Activated CD4-positive, alpha-beta T cell treated with anti-CD3 and anti-CD28 coated beads, Interleukin-2, amount 50 U/mL, for 24 hours (primary cell): ENCODE measurements around the gene TNP1.

Source experiments
- DNase-seq, 2 donors: peaks; one replicate each; pipeline ENCODE4 v3.0.0-alpha.2; 2020; ENCODE audit warnings: low read depth in 1 of 2, low spot score in 1 of 2

Gene TNP1

GRCh38 chr2:216842636-216843035, 17.2 kb downstream of the TNP1 start:
- DNase-seq: no peak

DNA sequence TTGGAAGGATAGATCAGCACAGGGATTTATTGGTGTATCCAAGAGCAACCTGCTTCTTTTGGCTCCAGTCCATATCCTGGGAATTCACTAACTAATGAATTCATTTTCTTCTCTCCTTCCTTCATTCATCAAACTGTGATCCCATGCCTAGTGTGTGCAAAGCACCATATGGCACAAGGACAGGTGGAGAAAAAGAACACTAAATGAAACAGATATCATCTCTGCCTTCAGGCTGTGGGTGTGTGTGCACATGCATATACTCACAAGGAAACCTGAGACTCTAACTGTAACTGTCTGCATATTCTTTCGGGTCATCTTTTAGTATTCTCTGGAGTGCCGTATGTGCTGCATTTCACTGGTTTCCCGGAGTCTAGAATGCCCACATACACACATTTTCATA, 20.2 kb downstream of the TNP1 start:
- DNase-seq: no peak

DNA sequence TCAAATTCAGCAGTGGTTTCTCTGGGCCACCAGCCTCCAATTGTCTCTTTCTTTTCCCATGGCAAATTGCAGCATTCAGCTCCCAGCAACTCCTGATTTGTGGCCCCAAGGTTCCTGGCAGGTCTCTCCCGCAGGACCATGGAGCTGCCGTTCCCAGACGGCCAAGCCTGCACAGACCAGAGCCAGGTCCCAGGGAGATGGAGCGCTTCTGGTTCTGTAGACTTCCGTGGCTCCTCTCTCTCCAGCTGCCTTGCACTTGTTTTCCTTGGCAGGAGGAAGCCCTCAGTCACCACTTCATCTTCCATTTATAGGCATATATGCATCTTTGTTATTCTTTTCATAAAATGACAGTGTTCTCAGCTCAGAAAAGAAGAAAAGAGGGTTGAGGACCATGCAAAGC, 21.7 kb downstream of the TNP1 start:
- no peak for DNase-seq

GRCh38 chr2:216837740-216838139, 22.1 kb downstream of the TNP1 start:
- DNase-seq: no peak

DNA sequence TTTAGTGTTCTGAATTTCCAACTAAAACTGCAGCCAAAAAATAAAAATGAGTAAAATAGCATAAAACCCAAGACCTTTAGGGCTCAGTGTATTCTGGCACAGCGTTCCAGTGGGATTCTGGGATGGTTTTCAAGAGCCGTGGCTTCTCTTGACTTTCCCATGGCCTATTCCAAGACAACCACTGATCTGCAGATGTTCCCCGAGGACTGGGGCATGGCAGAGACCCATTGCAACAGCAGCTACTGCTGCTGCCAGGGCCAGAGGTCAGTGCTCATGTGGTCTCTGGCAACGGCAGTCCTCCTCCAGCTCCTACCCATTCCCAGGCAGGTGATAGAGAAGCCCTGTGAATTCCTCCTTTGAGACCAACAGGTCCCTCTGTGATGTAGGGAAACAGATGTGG, 26.8 kb downstream of the TNP1 start:
- DNase-seq: no peak

DNA sequence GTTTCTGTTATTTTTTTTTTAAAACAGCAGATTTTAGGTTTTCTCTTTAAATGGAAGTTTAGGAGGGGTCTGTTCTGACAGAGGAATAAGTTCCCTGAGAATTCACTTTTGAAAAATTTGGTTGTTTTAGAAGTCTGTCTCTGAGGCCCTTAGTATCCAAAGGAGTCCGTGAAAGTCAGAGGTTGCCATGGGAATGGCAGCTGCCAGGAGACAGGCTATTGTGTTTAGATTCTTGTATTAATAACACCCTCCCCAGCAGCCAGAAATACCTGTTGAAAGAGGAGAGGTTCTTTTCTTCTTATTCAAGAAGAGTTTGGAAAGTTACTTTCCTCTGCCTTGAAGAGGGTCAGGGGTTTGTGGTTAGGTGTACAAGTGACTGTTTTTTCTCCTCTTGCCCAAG, 29.5 kb downstream of the TNP1 start:
- no peak for DNase-seq

- no peak for DNase-seq
Observed at GRCh38 chr2:216829533-216829932, 30.3 kb downstream of the TNP1 start.

DNA sequence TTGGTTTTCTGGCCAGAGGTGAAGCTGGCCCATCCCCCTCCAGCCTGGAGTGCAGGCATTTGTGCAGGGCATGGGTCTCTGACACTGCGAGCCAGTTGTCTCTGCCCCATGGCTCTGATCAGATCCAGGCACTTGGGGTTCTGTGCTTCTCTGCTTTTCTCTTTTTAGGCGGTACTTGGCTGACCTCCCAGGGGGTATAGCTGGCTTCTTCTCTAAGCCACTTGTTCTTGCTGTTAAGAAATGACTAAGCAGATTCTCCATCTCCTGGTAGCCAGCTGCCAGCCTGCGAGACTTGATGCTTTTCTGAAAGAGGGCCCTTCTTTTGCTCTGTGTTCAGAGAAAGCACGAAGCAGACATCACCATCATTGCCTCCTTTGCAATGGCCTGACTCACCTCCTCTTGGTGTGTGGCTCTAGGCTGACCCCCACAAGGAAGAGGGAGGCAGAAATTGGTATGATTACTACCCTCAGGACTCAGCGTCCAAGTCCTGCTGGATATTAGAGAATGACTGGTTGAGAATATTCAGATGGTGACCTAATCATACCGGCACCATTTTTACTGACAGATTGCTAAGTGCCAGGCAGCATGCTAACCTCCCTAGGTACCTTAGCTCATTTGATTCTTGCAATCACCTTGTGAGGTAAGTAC, 32.7 kb downstream of the TNP1 start:
- DNase-seq: no peak

GRCh38 chr2:216822470-216822869, 37.4 kb downstream of the TNP1 start:
- DNase-seq: no peak

- DNase-seq: no peak
Observed at GRCh38 chr2:216820709-216821108, 39.2 kb downstream of the TNP1 start.

- DNase-seq: no peak
Observed at GRCh38 chr2:216819766-216820165, 40.1 kb downstream of the TNP1 start.

DNA sequence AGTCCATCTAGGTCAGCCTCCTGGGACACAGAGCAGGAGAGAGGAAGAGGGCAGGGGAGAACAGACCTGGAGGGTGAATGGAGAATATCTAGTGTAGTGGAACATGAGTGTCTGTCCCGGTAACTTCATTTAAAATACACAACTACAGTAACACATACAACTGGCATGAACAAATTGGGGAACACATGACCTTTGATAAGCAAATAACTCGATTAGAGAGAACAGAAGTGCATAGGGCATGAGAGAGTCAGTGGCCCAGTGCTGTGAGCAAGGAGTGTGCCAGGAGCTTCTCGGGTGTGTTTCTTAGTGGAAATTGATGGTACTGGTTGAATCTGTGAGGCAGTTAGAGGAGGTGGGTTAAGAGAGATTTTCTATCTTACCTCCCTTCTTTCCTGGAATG, 40.8 kb downstream of the TNP1 start:
- no peak for DNase-seq

GRCh38 chr2:216810399-216811160, 49.3 kb downstream of the TNP1 start:
- DNase-seq: no peak
